NCI-H1048 (cell line): ENCODE data around the gene CFAP100.

ENCODE experiments used
- DNase-seq: peaks from one replicate; lab custom pipeline; 2025; lab: John Stamatoyannopoulos, UW

CFAP100 gene

GRCh38 chr3:126375835-126376331 is 18.8 kb upstream of the CFAP100 start:
- no peak for DNase-seq

- DNase-seq: no peak
Observed at GRCh38 chr3:126376444-126376843, 18.3 kb upstream of the CFAP100 start.

- no peak for DNase-seq
Observed at GRCh38 chr3:126377211-126377610, 17.5 kb upstream of the CFAP100 start.

GRCh38 chr3:126378341-126378751 is 16.4 kb upstream of the CFAP100 start:
- DNase-seq: no peak

GRCh38 chr3:126380011-126380768 is 14.5 kb upstream of the CFAP100 start:
- no peak for DNase-seq

GRCh38 chr3:126381966-126382365 is 12.7 kb upstream of the CFAP100 start:
- no peak for DNase-seq

GRCh38 chr3:126389112-126389793 is 5.5 kb upstream of the CFAP100 start:
- no peak for DNase-seq

- no peak for DNase-seq
Observed at GRCh38 chr3:126389794-126390146, 4.9 kb upstream of the CFAP100 start.

- DNase-seq: no peak
Observed at GRCh38 chr3:126390201-126390600, 4.5 kb upstream of the CFAP100 start.

GRCh38 chr3:126390751-126391150 is 4.0 kb upstream of the CFAP100 start:
- DNase-seq: no peak

- no peak for DNase-seq
Observed at GRCh38 chr3:126391631-126392030, 3.1 kb upstream of the CFAP100 start.

- no peak for DNase-seq
Observed at GRCh38 chr3:126392246-126392645, 2.5 kb upstream of the CFAP100 start.

- no peak for DNase-seq
Observed at GRCh38 chr3:126393563-126393962, 1.1 kb upstream of the CFAP100 start.

- no peak for DNase-seq
Observed at GRCh38 chr3:126394977-126395321, 240 bp downstream of the CFAP100 start.

- no peak for DNase-seq
Observed at GRCh38 chr3:126395846-126396513, 1.3 kb downstream of the CFAP100 start.

GRCh38 chr3:126396536-126396935 is 1.8 kb downstream of the CFAP100 start:
- no peak for DNase-seq

- DNase-seq: no peak
Observed at GRCh38 chr3:126397610-126398422, 3.1 kb downstream of the CFAP100 start.

GRCh38 chr3:126398423-126399350 is 4.0 kb downstream of the CFAP100 start:
- no peak for DNase-seq

GRCh38 chr3:126399351-126399735 is 4.6 kb downstream of the CFAP100 start:
- no peak for DNase-seq

GRCh38 chr3:126399756-126400155 is 5.0 kb downstream of the CFAP100 start:
- DNase-seq: no peak

- no peak for DNase-seq
Observed at GRCh38 chr3:126401611-126402160, 7.0 kb downstream of the CFAP100 start.
